HEK293 (cell line): ENCODE data around the gene HEATR5B.

ENCODE experiments used
- EGR2 ChIP-seq: fragments of 450-650 bp; formaldehyde crosslinking; IDR thresholded peaks from 2 replicates; pipeline ENCODE4 v1.5.1; 2016; ENCODE audit warnings: low read depth, missing biosample characterization, missing genetic modification characterization
- TF ChIP-seq, protein P1 (sequence below): fragments of 450-650 bp; formaldehyde crosslinking; IDR thresholded peaks from 2 replicates; pipeline ENCODE4 v1.5.1; 2016; ENCODE audit warnings: missing biosample characterization, missing genetic modification characterization
- TF ChIP-seq, protein P2 (sequence below): fragments of 450-650 bp; formaldehyde crosslinking; IDR thresholded peaks from 2 replicates; pipeline ENCODE4 v1.5.1; 2016; ENCODE audit warnings: missing biosample characterization, missing genetic modification characterization
- TF ChIP-seq, protein P3 (sequence below): fragments of 450-650 bp; formaldehyde crosslinking; IDR thresholded peaks from 2 replicates; pipeline ENCODE4 v1.5.1; 2016; ENCODE audit warnings: missing biosample characterization, missing genetic modification characterization

DNA sequence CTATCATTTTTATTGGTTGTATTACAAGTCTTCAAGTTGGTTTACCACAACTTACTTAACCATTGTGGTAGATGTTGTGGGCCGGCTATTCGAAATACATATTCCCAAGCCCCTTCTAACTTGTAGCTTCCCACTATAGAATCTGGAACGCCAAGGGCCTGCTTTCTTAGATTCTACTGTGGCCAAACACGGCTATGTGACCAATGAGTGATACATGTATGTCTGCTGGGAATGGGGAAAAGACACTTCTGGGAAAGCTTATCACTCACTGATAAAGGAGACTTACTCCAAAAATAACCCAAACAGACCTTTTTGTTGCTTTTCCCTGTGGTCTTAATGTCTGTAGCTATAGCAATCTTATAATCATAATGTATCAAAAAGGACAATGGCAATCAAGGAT, 142.3 kb downstream of the HEATR5B start:
- TF ChIP-seq, protein P1, sequence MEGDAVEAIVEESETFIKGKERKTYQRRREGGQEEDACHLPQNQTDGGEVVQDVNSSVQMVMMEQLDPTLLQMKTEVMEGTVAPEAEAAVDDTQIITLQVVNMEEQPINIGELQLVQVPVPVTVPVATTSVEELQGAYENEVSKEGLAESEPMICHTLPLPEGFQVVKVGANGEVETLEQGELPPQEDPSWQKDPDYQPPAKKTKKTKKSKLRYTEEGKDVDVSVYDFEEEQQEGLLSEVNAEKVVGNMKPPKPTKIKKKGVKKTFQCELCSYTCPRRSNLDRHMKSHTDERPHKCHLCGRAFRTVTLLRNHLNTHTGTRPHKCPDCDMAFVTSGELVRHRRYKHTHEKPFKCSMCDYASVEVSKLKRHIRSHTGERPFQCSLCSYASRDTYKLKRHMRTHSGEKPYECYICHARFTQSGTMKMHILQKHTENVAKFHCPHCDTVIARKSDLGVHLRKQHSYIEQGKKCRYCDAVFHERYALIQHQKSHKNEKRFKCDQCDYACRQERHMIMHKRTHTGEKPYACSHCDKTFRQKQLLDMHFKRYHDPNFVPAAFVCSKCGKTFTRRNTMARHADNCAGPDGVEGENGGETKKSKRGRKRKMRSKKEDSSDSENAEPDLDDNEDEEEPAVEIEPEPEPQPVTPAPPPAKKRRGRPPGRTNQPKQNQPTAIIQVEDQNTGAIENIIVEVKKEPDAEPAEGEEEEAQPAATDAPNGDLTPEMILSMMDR (tag by site-specific recombination) = no peak
- TF ChIP-seq, protein P2, sequence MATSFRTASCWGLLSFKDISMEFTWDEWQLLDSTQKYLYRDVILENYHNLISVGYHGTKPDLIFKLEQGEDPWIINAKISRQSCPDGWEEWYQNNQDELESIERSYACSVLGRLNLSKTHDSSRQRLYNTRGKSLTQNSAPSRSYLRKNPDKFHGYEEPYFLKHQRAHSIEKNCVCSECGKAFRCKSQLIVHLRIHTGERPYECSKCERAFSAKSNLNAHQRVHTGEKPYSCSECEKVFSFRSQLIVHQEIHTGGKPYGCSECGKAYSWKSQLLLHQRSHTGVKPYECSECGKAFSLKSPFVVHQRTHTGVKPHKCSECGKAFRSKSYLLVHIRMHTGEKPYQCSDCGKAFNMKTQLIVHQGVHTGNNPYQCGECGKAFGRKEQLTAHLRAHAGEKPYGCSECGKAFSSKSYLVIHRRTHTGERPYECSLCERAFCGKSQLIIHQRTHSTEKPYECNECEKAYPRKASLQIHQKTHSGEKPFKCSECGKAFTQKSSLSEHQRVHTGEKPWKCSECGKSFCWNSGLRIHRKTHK = no peak
- no peak for TF ChIP-seq EGR2
- TF ChIP-seq, protein P3, sequence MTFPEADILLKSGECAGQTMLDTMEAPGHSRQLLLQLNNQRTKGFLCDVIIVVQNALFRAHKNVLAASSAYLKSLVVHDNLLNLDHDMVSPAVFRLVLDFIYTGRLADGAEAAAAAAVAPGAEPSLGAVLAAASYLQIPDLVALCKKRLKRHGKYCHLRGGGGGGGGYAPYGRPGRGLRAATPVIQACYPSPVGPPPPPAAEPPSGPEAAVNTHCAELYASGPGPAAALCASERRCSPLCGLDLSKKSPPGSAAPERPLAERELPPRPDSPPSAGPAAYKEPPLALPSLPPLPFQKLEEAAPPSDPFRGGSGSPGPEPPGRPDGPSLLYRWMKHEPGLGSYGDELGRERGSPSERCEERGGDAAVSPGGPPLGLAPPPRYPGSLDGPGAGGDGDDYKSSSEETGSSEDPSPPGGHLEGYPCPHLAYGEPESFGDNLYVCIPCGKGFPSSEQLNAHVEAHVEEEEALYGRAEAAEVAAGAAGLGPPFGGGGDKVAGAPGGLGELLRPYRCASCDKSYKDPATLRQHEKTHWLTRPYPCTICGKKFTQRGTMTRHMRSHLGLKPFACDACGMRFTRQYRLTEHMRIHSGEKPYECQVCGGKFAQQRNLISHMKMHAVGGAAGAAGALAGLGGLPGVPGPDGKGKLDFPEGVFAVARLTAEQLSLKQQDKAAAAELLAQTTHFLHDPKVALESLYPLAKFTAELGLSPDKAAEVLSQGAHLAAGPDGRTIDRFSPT (tag by site-specific recombination) = no peak
